B cell (primary cell): ENCODE results near the gene UQCR11. TPM values are rescaled to one million over a fixed set of nuclear protein-coding genes. Genes with fewer than 3 reads are reported as not detected.

ENCODE experiments used
- ATAC-seq: fragments of 200-7000 bp; cut with Tn5 transposase; one replicate; pipeline ENCODE4 v1.10.0; 2021; ENCODE audit warnings: low read depth, mild to moderate bottlenecking, moderate number of reproducible peaks, moderate library complexity
- CTCF ChIA-PET: fragments of 350-600 bp; sonication (Branson Sonifier 250); formaldehyde crosslinking; loops from one replicate; lab custom pipeline; 2021; ENCODE audit warnings: antibody characterized with exemption, inconsistent platforms; lab: Charles Lee
- POLR2A ChIA-PET: fragments of 350-600 bp; sonication (Branson Sonifier 250); formaldehyde crosslinking; loops from one replicate; lab custom pipeline; 2021; ENCODE audit warnings: antibody characterized with exemption; lab: Charles Lee
- DNase-seq: peaks from one replicate; pipeline ENCODE4 v3.0.0; 2013
- H2AFZ ChIP-seq: 2 replicates; pipeline ENCODE4 v1.6.1; 2012; ENCODE audit warnings: mild to moderate bottlenecking, low read depth, low read length; ENCODE audit not compliant: insufficient read depth, poor library complexity, severe bottlenecking
- H3K27ac ChIP-seq, 2 donors: 1 replicate in 1 of 2; 2 replicates in 1 of 2; pipeline ENCODE4 v1.5.1; 2012 to 2013; ENCODE audit warnings: low read length in 2 of 2, mild to moderate bottlenecking in 2 of 2, moderate library complexity in 1 of 2
- H3K27me3 ChIP-seq, 4 experiments: fragments of 200-600 bp in 1 of 4; sonication (generic) in 1 of 4; replicated peaks in 1 of 4; 1 replicate in 2 of 4; 2 replicates in 2 of 4; pipeline versions ENCODE4 v1.6.1 to v1.7.0; 2013 to 2016; ENCODE audit warnings: low read length in 3 of 4, mild to moderate bottlenecking in 2 of 4, mixed read lengths in 1 of 4, moderate library complexity in 1 of 4; ENCODE audit not compliant: insufficient read depth in 4 of 4, control insufficient read depth in 3 of 4; ENCODE audit errors: control extremely low read depth in 1 of 4
- H3K36me3 ChIP-seq, 2 experiments: replicated peaks in 1 of 2; 1 replicate in 1 of 2; 2 replicates in 1 of 2; pipeline versions ENCODE4 v1.6.1 to v1.7.1; 2013; ENCODE audit warnings: low read length in 1 of 2; ENCODE audit not compliant: insufficient read depth in 2 of 2, control insufficient read depth in 1 of 2; ENCODE audit errors: control extremely low read depth in 1 of 2, extremely low read depth in 1 of 2
- H3K4me1 ChIP-seq, 2 donors: fragments of 200-600 bp in 1 of 2; sonication (generic) in 1 of 2; 1 replicate in 1 of 2; 2 replicates in 1 of 2; pipeline versions ENCODE4 v1.5.1 to v1.6.1; 2013 to 2017; ENCODE audit warnings: low read length in 2 of 2; ENCODE audit not compliant: control insufficient read depth in 2 of 2, insufficient read depth in 2 of 2
- H3K4me2 ChIP-seq: replicated peaks from 2 replicates; pipeline ENCODE3; 2012; ENCODE audit warnings: mild to moderate bottlenecking, low read depth, low read length; ENCODE audit not compliant: poor library complexity, severe bottlenecking
- H3K4me3 ChIP-seq, 5 experiments: fragments of 200-600 bp in 1 of 5; sonication (generic) in 1 of 5; 1 replicate in 3 of 5; 2 replicates in 2 of 5; pipeline versions ENCODE4 v1.5.1 to v1.7.0; 2011 to 2016; ENCODE audit warnings: low read length in 4 of 5, mild to moderate bottlenecking in 4 of 5, low read depth in 2 of 5, control low read depth in 1 of 5, moderate library complexity in 1 of 5; ENCODE audit not compliant: insufficient read depth in 1 of 5; ENCODE audit errors: control extremely low read depth in 1 of 5, extremely low read depth in 1 of 5
- H3K79me2 ChIP-seq: fragments of 200-600 bp; sonication (generic); one replicate; pipeline ENCODE4 v1.6.0; 2016; ENCODE audit warnings: low read length; ENCODE audit not compliant: control insufficient read depth, insufficient read depth
- H3K9ac ChIP-seq: fragments of 200-600 bp; sonication (generic); 2 replicates; pipeline ENCODE4 v1.6.1; 2017; ENCODE audit warnings: mild to moderate bottlenecking, low read length, moderate library complexity
- H3K9me3 ChIP-seq, 3 donors: one replicate each; pipeline versions ENCODE4 v1.6.1 to v1.7.1; 2013; ENCODE audit warnings: low read length in 2 of 3; ENCODE audit not compliant: control insufficient read depth in 2 of 3, insufficient read depth in 1 of 3; ENCODE audit errors: control extremely low read depth in 1 of 3
- H4K20me1 ChIP-seq: 2 replicates; pipeline ENCODE4 v1.6.0; 2012; ENCODE audit warnings: mild to moderate bottlenecking, low read length; ENCODE audit not compliant: insufficient read depth, control insufficient read depth, poor library complexity, severe bottlenecking
- H3K27ac Mint-ChIP-seq: one replicate; pipeline ENCODE4 v1.8.0; 2021; ENCODE audit warnings: mixed read lengths
- H3K27me3 Mint-ChIP-seq: one replicate; pipeline ENCODE4 v1.8.0; 2021; ENCODE audit warnings: mixed read lengths
- H3K4me1 Mint-ChIP-seq: one replicate; pipeline ENCODE4 v1.8.0; 2021; ENCODE audit warnings: mixed read lengths
- H3K4me3 Mint-ChIP-seq: one replicate; pipeline ENCODE4 v1.8.0; 2021; ENCODE audit warnings: mixed read lengths
- H3K9me3 Mint-ChIP-seq: one replicate; pipeline ENCODE4 v1.8.0; 2022; ENCODE audit warnings: mixed read lengths; ENCODE audit not compliant: insufficient read depth
- EZH2 ChIP-seq: IDR thresholded peaks from 2 replicates; pipeline ENCODE4 v1.6.1; 2012; ENCODE audit warnings: borderline replicate concordance, low read depth, mild to moderate bottlenecking, moderate library complexity, low read length; ENCODE audit not compliant: insufficient read depth, poor library complexity, severe bottlenecking
- WGBS: methylation state at CpG from one replicate; pipeline ENCODE4 v1.1.5; 2013; ENCODE audit warnings: missing lambda C conversion rate; ENCODE audit not compliant: insufficient coverage; 5-methylcytosine and 5-hydroxymethylcytosine counted together
- intact Hi-C: fragments of 100-400 bp; cut with micrococcal nuclease; formaldehyde crosslinking; loops from one replicate; pipeline ENCODE4 v1.10.0; 2022
- polyA plus RNA-seq: library from polyadenylated mRNA; depleted of rRNA; stranded (reverse); fragments of >200 nt; gene quantifications from 2 replicates; pipeline ENCODE4 v1.2.3, GENCODE V29; 2012
- total RNA-seq, 2 donors: library from RNA; stranded (reverse); fragments of 120-200 nt in 1 of 2; gene quantifications; 1 replicate in 1 of 2; 2 replicates in 1 of 2; pipeline versions ENCODE4 v1.2.3 to v1.2.4, GENCODE V29; 2013 to 2022
- TF ChIP-seq, protein P1 (sequence below): fragments of 200-600 bp; IDR thresholded peaks from one replicate; pipeline ENCODE4 v1.8.0; 2022; ENCODE audit warnings: antibody characterized with exemption, mild to moderate bottlenecking

The UQCR11 gene
- total and polyA plus RNA-seq, 2 donors (not counting 1 experiment from before 2014, with no cell fraction given), result 59.5 to 66.8 TPM

DNA sequence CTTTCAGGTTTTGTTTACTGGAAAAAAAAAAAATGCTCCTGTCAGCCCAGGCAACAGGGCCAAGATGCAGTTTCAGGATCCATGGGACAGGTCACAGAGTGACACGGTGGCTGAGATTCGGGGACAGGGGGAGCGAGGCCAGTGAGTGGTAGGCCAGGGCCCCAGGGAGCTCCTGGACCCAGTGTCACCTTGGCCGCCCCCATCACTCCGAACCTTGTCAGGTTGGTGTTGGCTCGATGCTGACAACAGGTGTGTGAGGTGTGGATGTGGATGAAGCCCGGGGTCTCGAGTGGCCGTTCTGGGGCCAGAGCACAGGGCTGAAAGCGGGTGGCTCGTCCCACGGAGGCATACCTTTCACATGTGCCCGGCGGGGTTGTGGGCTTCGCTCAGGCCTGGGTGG is 6.1 kb upstream of the UQCR11 start:
- H3K9me3 Mint-ChIP-seq, result no peaks in the 10 kb centered on the region
- no peaks in the 10 kb centered on the region for H3K27me3 ChIP-seq
- H3K4me3 ChIP-seq, result no peak overlapping the region
- TF ChIP-seq, protein P1, sequence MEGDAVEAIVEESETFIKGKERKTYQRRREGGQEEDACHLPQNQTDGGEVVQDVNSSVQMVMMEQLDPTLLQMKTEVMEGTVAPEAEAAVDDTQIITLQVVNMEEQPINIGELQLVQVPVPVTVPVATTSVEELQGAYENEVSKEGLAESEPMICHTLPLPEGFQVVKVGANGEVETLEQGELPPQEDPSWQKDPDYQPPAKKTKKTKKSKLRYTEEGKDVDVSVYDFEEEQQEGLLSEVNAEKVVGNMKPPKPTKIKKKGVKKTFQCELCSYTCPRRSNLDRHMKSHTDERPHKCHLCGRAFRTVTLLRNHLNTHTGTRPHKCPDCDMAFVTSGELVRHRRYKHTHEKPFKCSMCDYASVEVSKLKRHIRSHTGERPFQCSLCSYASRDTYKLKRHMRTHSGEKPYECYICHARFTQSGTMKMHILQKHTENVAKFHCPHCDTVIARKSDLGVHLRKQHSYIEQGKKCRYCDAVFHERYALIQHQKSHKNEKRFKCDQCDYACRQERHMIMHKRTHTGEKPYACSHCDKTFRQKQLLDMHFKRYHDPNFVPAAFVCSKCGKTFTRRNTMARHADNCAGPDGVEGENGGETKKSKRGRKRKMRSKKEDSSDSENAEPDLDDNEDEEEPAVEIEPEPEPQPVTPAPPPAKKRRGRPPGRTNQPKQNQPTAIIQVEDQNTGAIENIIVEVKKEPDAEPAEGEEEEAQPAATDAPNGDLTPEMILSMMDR, result no peak
- no peak for TF ChIP-seq EZH2
- H3K36me3 ChIP-seq, result peaks cover 0 to 65% of the 10 kb centered on the region in 2 experiments
- ChIA-PET POLR2A (interaction anchor here (0.6 kb wide), 1 partner anchor 146 kb away, joined by 13 read pairs; no protein-coding TSS in a partner anchor), CTCF (interaction anchor here (1.5 kb wide), 1 partner anchor 61 kb away, joined by 3 read pairs; no protein-coding TSS in a partner anchor)
- no peak overlapping the region for H3K9ac ChIP-seq
- H3K27ac ChIP-seq, result no peak overlapping the region
- no peak overlapping the region for H3K27ac Mint-ChIP-seq
- peaks cover 9% of the 10 kb centered on the region for H3K79me2 ChIP-seq
- peaks cover 17 to 30% of the 10 kb centered on the region in 2 donors for H3K4me1 ChIP-seq
- no peak overlapping the region for H3K4me3 Mint-ChIP-seq
- H3K27me3 Mint-ChIP-seq, result no peaks in the 10 kb centered on the region
- WGBS, result 92% methylated on average over 11 of the region's 15 CpGs
- H3K4me2 ChIP-seq, result no peak overlapping the region
- H4K20me1 ChIP-seq, result peaks cover 77% of the 10 kb centered on the region
- ATAC-seq (no peak), DNase-seq (no peak)
- H3K4me1 Mint-ChIP-seq, result peaks cover 28% of the 10 kb centered on the region
- H3K9me3 ChIP-seq, result no peaks in the 10 kb centered on the region
- no peak overlapping the region for H2AFZ ChIP-seq
- intact Hi-C loops, result no loop called here

DNA sequence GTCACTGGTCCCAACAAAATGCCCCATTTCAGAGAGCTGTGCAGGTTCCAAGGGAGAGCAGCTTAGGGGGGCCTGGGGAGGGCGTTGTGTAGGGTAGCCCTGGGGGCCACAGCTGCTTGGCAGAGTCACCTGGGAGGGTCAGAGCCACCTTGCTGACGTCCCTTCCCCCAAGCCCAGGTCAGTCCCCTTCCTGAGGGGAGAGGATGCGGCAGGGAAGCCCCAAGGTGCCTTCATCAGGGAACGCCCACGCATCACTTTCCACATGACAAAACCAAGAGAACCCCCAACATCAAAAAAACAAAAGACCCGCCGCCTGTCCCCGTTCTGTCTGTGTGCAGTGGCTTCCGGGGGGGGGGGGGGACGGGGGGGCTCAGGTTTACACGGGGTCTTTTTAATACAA is 5.3 kb upstream of the UQCR11 start:
- DNase-seq (no peak), ATAC-seq (no peak)
- 100% methylated on average over 1 of the region's 11 CpGs for WGBS
- H3K4me3 Mint-ChIP-seq, result no peak overlapping the region
- Histone ChIP-seq H3K79me2 (peaks cover 9% of the 10 kb centered on the region), H3K9me3 (no peaks in the 10 kb centered on the region), H4K20me1 (peaks cover 69% of the 10 kb centered on the region), H3K4me1 (peaks cover 22 to 35% of the 10 kb centered on the region in 2 donors), H3K36me3 (peaks cover 0 to 60% of the 10 kb centered on the region in 2 experiments), H2AFZ (no peak overlapping the region), H3K27ac (no peak overlapping the region), H3K4me2 (no peak overlapping the region), H3K27me3 (no peaks in the 10 kb centered on the region), H3K4me3 (no peak overlapping the region), H3K9ac (no peak overlapping the region)
- POLR2A ChIA-PET, result no interaction called here
- TF ChIP-seq, protein P1, result no peak
- no peak for TF ChIP-seq EZH2
- H3K27ac Mint-ChIP-seq, result peak overlapping the region; percentile 32
- peaks cover 35% of the 10 kb centered on the region for H3K4me1 Mint-ChIP-seq
- intact Hi-C loops, result no loop called here
- no peaks in the 10 kb centered on the region for H3K27me3 Mint-ChIP-seq
- CTCF ChIA-PET, result no interaction called here
- no peaks in the 10 kb centered on the region for H3K9me3 Mint-ChIP-seq
